Brain microvascular endothelial cell (primary cell): ENCODE data around the gene KRT6B.

Experiments used
- DNase-seq: peaks from one replicate; pipeline ENCODE4 v3.0.0-alpha.2; 2020
- H3K27ac ChIP-seq: fragments of 250-450 bp; sonication (Bioruptor Pico); 2 replicates; pipeline ENCODE4 v1.5.1; 2020; ENCODE audit warnings: mild to moderate bottlenecking, moderate library complexity
- H3K27me3 ChIP-seq: fragments of 250-450 bp; sonication (Bioruptor Pico); replicated peaks from 2 replicates; pipeline ENCODE4 v1.5.1; 2020; ENCODE audit warnings: mild to moderate bottlenecking
- H3K36me3 ChIP-seq: fragments of 250-450 bp; sonication (Bioruptor Pico); replicated peaks from 2 replicates; pipeline ENCODE4 v1.5.1; 2020; ENCODE audit warnings: mild to moderate bottlenecking
- H3K4me3 ChIP-seq: 2 replicates; pipeline ENCODE4 v1.5.1; 2011; ENCODE audit warnings: low read depth, mild to moderate bottlenecking, control low read depth, low read length, moderate library complexity
- in situ Hi-C: cut with HindIII; loops from 2 replicates; pipeline ENCODE4 v1.10.0; 2017; ENCODE audit warnings: low sequenced_read_pairs, low pct_ligation_motif_present
- TF ChIP-seq, protein P1 (sequence below): IDR thresholded peaks from 2 replicates; pipeline ENCODE4 v1.5.1; 2011; ENCODE audit warnings: low read depth, mild to moderate bottlenecking, moderate library complexity, low read length, control low read depth, inconsistent platforms; ENCODE audit errors: missing control alignments

The KRT6B gene

GRCh38 chr12:52444647-52445595 lies 7.0 kb downstream of the KRT6B start:
- in situ Hi-C loops, result no loop called here
- Histone ChIP-seq H3K36me3 (no peaks in the 10 kb centered on the region), H3K27me3 (no peaks in the 10 kb centered on the region), H3K4me3 (no peak overlapping the region), H3K27ac (no peak overlapping the region)
- no peak for DNase-seq
- TF ChIP-seq, protein P1, sequence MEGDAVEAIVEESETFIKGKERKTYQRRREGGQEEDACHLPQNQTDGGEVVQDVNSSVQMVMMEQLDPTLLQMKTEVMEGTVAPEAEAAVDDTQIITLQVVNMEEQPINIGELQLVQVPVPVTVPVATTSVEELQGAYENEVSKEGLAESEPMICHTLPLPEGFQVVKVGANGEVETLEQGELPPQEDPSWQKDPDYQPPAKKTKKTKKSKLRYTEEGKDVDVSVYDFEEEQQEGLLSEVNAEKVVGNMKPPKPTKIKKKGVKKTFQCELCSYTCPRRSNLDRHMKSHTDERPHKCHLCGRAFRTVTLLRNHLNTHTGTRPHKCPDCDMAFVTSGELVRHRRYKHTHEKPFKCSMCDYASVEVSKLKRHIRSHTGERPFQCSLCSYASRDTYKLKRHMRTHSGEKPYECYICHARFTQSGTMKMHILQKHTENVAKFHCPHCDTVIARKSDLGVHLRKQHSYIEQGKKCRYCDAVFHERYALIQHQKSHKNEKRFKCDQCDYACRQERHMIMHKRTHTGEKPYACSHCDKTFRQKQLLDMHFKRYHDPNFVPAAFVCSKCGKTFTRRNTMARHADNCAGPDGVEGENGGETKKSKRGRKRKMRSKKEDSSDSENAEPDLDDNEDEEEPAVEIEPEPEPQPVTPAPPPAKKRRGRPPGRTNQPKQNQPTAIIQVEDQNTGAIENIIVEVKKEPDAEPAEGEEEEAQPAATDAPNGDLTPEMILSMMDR, result no peak

- no peak overlapping the region for H3K4me3 ChIP-seq
- DNase-seq, result no peak
- in situ Hi-C loops, result no loop called here
- H3K36me3 ChIP-seq, result no peaks in the 10 kb centered on the region
- TF ChIP-seq, protein P1, result no peak
- H3K27ac ChIP-seq, result no peak overlapping the region
- no peaks in the 10 kb centered on the region for H3K27me3 ChIP-seq
Measured at GRCh38 chr12:52443966-52444365, 8.0 kb downstream of the KRT6B start.

DNA sequence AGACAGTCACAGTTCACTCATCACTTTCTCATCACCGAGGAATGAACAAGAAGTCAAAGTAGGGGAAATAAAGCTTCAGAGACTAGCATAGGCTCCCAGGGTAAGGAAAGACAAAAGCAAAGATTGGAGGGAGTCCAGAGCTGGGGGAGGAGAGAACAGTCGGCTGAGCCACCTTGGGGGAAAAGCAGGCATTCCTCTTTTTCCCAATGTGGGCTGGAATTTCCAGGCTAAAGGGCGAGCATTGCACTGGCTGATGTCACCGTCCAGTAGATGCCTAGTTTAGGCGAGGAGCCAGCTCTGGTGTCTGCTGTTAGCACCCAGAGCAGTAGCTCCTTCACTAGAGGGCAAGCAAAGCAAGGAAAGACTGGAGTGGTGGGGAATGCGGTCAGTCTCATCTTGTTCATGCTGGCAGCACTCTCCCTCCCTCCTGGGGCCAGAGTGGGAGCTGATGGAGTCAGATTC lies 9.3 kb downstream of the KRT6B start:
- TF ChIP-seq, protein P1, result peak; percentile 51
- H3K4me3 ChIP-seq, result no peak overlapping the region
- DNase-seq, result peak; percentile 42
- in situ Hi-C loops, result no loop called here
- H3K27me3 ChIP-seq, result no peaks in the 10 kb centered on the region
- H3K36me3 ChIP-seq, result no peaks in the 10 kb centered on the region
- H3K27ac ChIP-seq, result no peak overlapping the region

DNA sequence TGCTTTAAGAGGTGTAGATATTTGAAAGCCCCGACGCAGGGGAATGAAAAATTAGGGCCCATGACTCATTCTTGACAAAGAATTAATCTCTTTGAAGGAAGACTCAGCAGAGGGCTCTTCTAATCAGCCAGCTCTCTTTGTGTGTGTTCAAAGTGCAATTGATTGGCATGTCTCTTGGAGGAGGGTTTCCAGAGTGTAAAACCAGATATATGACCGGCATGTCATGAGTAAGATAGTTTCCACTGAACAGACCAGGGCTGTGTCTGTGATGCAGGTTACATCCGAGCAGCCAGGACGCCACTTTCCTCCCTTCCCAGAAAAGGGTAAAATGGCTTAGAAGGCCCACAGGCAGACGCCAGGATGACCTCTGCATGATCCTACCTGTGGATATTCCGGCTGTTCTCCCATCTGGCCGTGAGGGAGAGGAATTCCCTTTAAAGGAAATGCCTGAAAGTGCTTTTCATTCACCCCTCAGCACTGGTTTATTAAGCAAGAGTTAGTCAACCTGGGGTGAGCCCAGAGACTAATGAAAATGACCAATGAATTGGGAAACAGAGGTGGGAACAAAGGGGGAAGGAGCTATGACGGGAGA lies 10.5 kb downstream of the KRT6B start:
- no peaks in the 10 kb centered on the region for H3K27me3 ChIP-seq
- no peak for DNase-seq
- H3K27ac ChIP-seq, result no peak overlapping the region
- no peaks in the 10 kb centered on the region for H3K36me3 ChIP-seq
- in situ Hi-C loops, result no loop called here
- TF ChIP-seq, protein P1, result no peak
- no peak overlapping the region for H3K4me3 ChIP-seq

DNA sequence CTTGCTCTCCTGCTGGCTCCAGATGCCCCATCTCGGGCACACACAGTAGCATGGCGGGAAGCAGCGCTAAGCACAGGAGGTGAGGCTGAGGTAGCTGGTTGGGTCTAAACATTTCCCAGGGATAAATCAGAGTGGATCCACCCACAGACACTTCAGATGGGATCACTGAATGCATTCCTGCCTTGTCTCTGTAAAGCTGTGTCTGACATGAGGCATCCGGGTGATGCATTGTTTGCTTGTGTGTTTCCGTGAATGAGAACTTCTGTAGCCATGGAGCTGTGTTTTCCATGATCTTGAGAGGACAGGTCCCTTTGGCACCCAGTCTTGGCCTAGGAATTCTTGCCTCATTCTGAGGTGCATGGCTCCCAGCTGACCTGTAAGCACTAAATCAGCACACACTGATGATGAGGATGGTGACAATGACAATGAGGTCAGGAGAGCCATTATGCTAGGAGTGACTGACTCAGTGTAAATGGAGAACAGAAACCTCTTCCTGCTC lies 11.1 kb downstream of the KRT6B start:
- Histone ChIP-seq H3K27ac (no peak overlapping the region), H3K4me3 (no peak overlapping the region), H3K36me3 (no peaks in the 10 kb centered on the region), H3K27me3 (no peaks in the 10 kb centered on the region)
- DNase-seq, result peak; percentile 41
- in situ Hi-C loops, result no loop called here
- TF ChIP-seq, protein P1, result no peak
